Neural progenitor cell (in vitro differentiated cells): ENCODE data around the gene SMTN. TPM values are rescaled to one million over a fixed set of nuclear protein-coding genes. Genes with fewer than 3 reads are reported as not detected.
A peak's percentile ranks its signal among the peaks of the same experiment; 100 is the strongest.

Experiments used
- DNase-seq: peaks from one replicate; pipeline ENCODE4 v3.0.0-alpha.2; 2016; ENCODE audit warnings: low spot score
- H2AFZ ChIP-seq: fragments of 200-600 bp; sonication (generic); replicated peaks from 2 replicates; pipeline ENCODE4 v1.6.1; 2016; ENCODE audit warnings: antibody characterized with exemption
- H3F3A ChIP-seq: fragments of 200-600 bp; sonication (generic); 2 replicates; pipeline ENCODE4 v1.6.1; 2016; ENCODE audit warnings: antibody characterized with exemption, low read depth
- H3K27ac ChIP-seq: fragments of 200-600 bp; sonication (generic); 2 replicates; pipeline ENCODE4 v1.5.1; 2016; ENCODE audit warnings: mild to moderate bottlenecking
- H3K27me3 ChIP-seq: fragments of 200-600 bp; sonication (generic); 2 replicates; pipeline ENCODE4 v1.6.1; 2016; ENCODE audit warnings: mild to moderate bottlenecking, moderate library complexity
- H3K36me3 ChIP-seq: fragments of 200-600 bp; sonication (generic); 2 replicates; pipeline ENCODE4 v1.5.1; 2016
- H3K4me1 ChIP-seq: fragments of 200-600 bp; sonication (generic); 2 replicates; pipeline ENCODE4 v1.6.1; 2016; ENCODE audit warnings: mixed run types
- H3K4me2 ChIP-seq: fragments of 200-600 bp; sonication (generic); 2 replicates; pipeline ENCODE4 v1.6.1; 2016
- H3K4me3 ChIP-seq: fragments of 200-600 bp; sonication (generic); 2 replicates; pipeline ENCODE4 v1.5.1; 2016
- H3K79me2 ChIP-seq: fragments of 200-600 bp; sonication (generic); 2 replicates; pipeline ENCODE4 v1.6.1; 2016; ENCODE audit warnings: low read depth
- H3K9ac ChIP-seq: fragments of 200-600 bp; sonication (generic); 2 replicates; pipeline ENCODE4 v1.6.1; 2016
- H3K9me3 ChIP-seq: fragments of 200-600 bp; sonication (generic); 2 replicates; pipeline ENCODE4 v1.5.1; 2016; ENCODE audit warnings: low read depth
- H4K20me1 ChIP-seq: fragments of 200-600 bp; sonication (generic); 2 replicates; pipeline ENCODE4 v1.6.1; 2016; ENCODE audit warnings: low read depth
- H3K27ac Mint-ChIP-seq: 3 replicates; pipeline ENCODE4 v1.8.0; 2021; ENCODE audit warnings: mixed read lengths
- H3K27me3 Mint-ChIP-seq: 2 replicates; pipeline ENCODE4 v1.8.0; 2022; ENCODE audit warnings: low read depth, mild to moderate bottlenecking, inconsistent platforms, moderate library complexity, mixed read lengths; ENCODE audit not compliant: insufficient read depth
- H3K36me3 Mint-ChIP-seq: 3 replicates; pipeline ENCODE4 v1.8.0; 2021; ENCODE audit warnings: mixed read lengths
- H3K4me1 Mint-ChIP-seq: 3 replicates; pipeline ENCODE4 v1.8.0; 2021; ENCODE audit warnings: mixed read lengths
- H3K4me3 Mint-ChIP-seq: 3 replicates; pipeline ENCODE4 v1.8.0; 2021; ENCODE audit warnings: mild to moderate bottlenecking, moderate library complexity, mixed read lengths
- H3K9me3 Mint-ChIP-seq: 3 replicates; pipeline ENCODE4 v1.8.0; 2020; ENCODE audit warnings: mixed read lengths
- EZH2 ChIP-seq: fragments of 200-600 bp; sonication (generic); IDR thresholded peaks from 2 replicates; pipeline ENCODE4 v1.6.1; 2017; ENCODE audit warnings: antibody characterized with exemption, mild to moderate bottlenecking, moderate library complexity
- EZH2phosphoT487 ChIP-seq: fragments of 200-600 bp; sonication (generic); IDR thresholded peaks from 2 replicates; pipeline ENCODE4 v1.6.1; 2017; ENCODE audit warnings: antibody characterized with exemption
- total RNA-seq: library from RNA; depleted of rRNA; stranded (reverse); fragments of >200 nt; gene quantifications from 2 replicates; pipeline ENCODE4 v1.2.3, GENCODE V29; 2015; ENCODE audit warnings: low replicate concordance
- TF ChIP-seq, protein P1 (sequence below): fragments of 200-600 bp; sonication (generic); IDR thresholded peaks from 2 replicates; pipeline ENCODE4 v1.5.1; 2017; ENCODE audit warnings: antibody characterized with exemption, mild to moderate bottlenecking

SMTN gene
- total RNA-seq, 1 donor from 2014 or later = 14.1 TPM

GRCh38 chr22:31083377-31083768 lies 2.3 kb downstream of the SMTN start:
- Mint-ChIP-seq H3K27me3 (peaks cover 12% of the 10 kb centered on the region), H3K4me3 (no peak overlapping the region), H3K4me1 (peaks cover 24% of the 10 kb centered on the region), H3K27ac (no peak overlapping the region), H3K9me3 (no peaks in the 10 kb centered on the region), H3K36me3 (peaks cover 2% of the 10 kb centered on the region)
- Histone ChIP-seq H3K27me3 (no peaks in the 10 kb centered on the region), H3K27ac (no peak overlapping the region), H3K4me3 (no peak overlapping the region), H3K36me3 (no peaks in the 10 kb centered on the region), H3K4me2 (peak overlapping the region; percentile 89), H3K79me2 (peaks cover 9% of the 10 kb centered on the region), H3K9ac (no peak overlapping the region), H3F3A (peaks cover 11% of the 10 kb centered on the region), H3K9me3 (no peaks in the 10 kb centered on the region), H3K4me1 (peaks cover 4% of the 10 kb centered on the region), H2AFZ (no peak overlapping the region), H4K20me1 (peaks cover 2% of the 10 kb centered on the region)
- TF ChIP-seq, protein P1, sequence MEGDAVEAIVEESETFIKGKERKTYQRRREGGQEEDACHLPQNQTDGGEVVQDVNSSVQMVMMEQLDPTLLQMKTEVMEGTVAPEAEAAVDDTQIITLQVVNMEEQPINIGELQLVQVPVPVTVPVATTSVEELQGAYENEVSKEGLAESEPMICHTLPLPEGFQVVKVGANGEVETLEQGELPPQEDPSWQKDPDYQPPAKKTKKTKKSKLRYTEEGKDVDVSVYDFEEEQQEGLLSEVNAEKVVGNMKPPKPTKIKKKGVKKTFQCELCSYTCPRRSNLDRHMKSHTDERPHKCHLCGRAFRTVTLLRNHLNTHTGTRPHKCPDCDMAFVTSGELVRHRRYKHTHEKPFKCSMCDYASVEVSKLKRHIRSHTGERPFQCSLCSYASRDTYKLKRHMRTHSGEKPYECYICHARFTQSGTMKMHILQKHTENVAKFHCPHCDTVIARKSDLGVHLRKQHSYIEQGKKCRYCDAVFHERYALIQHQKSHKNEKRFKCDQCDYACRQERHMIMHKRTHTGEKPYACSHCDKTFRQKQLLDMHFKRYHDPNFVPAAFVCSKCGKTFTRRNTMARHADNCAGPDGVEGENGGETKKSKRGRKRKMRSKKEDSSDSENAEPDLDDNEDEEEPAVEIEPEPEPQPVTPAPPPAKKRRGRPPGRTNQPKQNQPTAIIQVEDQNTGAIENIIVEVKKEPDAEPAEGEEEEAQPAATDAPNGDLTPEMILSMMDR = no peak
- no peak for TF ChIP-seq EZH2phosphoT487
- TF ChIP-seq EZH2 = no peak
- no peak for DNase-seq

- Histone ChIP-seq H2AFZ (peak overlapping the region; percentile 86), H3K36me3 (no peaks in the 10 kb centered on the region), H3K27me3 (no peaks in the 10 kb centered on the region), H3K4me3 (peak overlapping the region; percentile 64), H3K79me2 (peaks cover 9% of the 10 kb centered on the region), H3K4me1 (peaks cover 4% of the 10 kb centered on the region), H3K4me2 (peak overlapping the region; percentile 89), H3K27ac (no peak overlapping the region), H3F3A (peaks cover 11% of the 10 kb centered on the region), H4K20me1 (peaks cover 2% of the 10 kb centered on the region), H3K9me3 (no peaks in the 10 kb centered on the region), H3K9ac (no peak overlapping the region)
- H3K27me3 Mint-ChIP-seq = peaks cover 12% of the 10 kb centered on the region
- H3K9me3 Mint-ChIP-seq = no peaks in the 10 kb centered on the region
- peak overlapping the region; percentile 78 for H3K4me3 Mint-ChIP-seq
- peaks cover 2% of the 10 kb centered on the region for H3K36me3 Mint-ChIP-seq
- H3K27ac Mint-ChIP-seq = no peak overlapping the region
- no peak for TF ChIP-seq EZH2phosphoT487
- TF ChIP-seq, protein P1 = no peak
- TF ChIP-seq EZH2 = no peak
- DNase-seq = no peak
- H3K4me1 Mint-ChIP-seq = peaks cover 26% of the 10 kb centered on the region
These were observed 3.0 kb downstream of the SMTN start for GRCh38 chr22:31083923-31084810.

- H2AFZ ChIP-seq = peak overlapping the region; percentile 86
These were observed 3.8 kb downstream of the SMTN start for GRCh38 chr22:31084811-31085492.

More at GRCh38 chr22:31084811-31085492, 3.8 kb downstream of the SMTN start:
- TF ChIP-seq EZH2 = no peak
- TF ChIP-seq, protein P1 = peak; percentile 83
- Histone ChIP-seq H3K27me3 (no peaks in the 10 kb centered on the region), H3F3A (peaks cover 6% of the 10 kb centered on the region), H4K20me1 (peaks cover 2% of the 10 kb centered on the region), H3K36me3 (no peaks in the 10 kb centered on the region), H3K9ac (no peak overlapping the region), H3K9me3 (no peaks in the 10 kb centered on the region), H3K79me2 (peaks cover 9% of the 10 kb centered on the region), H3K4me3 (peak overlapping the region; percentile 64), H3K27ac (no peak overlapping the region), H3K4me2 (peak overlapping the region; percentile 89), H3K4me1 (peaks cover 4% of the 10 kb centered on the region)
- H3K36me3 Mint-ChIP-seq = peaks cover 2% of the 10 kb centered on the region
- DNase-seq = peak; percentile 90
- peaks cover 26% of the 10 kb centered on the region for H3K4me1 Mint-ChIP-seq
- peak overlapping the region; percentile 64 for H3K4me3 Mint-ChIP-seq
- peaks cover 12% of the 10 kb centered on the region for H3K27me3 Mint-ChIP-seq
- no peak overlapping the region for H3K27ac Mint-ChIP-seq
- H3K9me3 Mint-ChIP-seq = no peaks in the 10 kb centered on the region
